Tibial nerve (tissue), 3 donors: ENCODE results near the gene MINDY4.

Experiments used
- CTCF ChIP-seq, 5 experiments: fragments of 200-600 bp in 3 of 5; fragments of 450-650 bp in 2 of 5; sonication (generic) in 3 of 5; IDR thresholded peaks; one replicate each; pipeline ENCODE4 v1.5.1; 2016 to 2019; ENCODE audit warnings: antibody characterized with exemption in 5 of 5, mild to moderate bottlenecking in 3 of 5, moderate library complexity in 2 of 5
- POLR2A ChIP-seq, 2 donors: fragments of 450-650 bp; IDR thresholded peaks; one replicate each; pipeline ENCODE4 v1.6.1; 2017; ENCODE audit warnings: antibody characterized with exemption in 2 of 2, mild to moderate bottlenecking in 2 of 2, moderate library complexity in 2 of 2

GRCh38 chr7:30941582-30942323 lies 170.5 kb downstream of the MINDY4 start:
- TF ChIP-seq CTCF (IDR thresholded peaks at IDR 0.05) = no peak
- TF ChIP-seq POLR2A (IDR thresholded peaks at IDR 0.05) = no peak
